OCI-LY7 (cell line): ENCODE measurements around the gene ANOS1. TPM values are rescaled to one million over a fixed set of nuclear protein-coding genes. Genes with fewer than 3 reads are reported as not detected.

Experiments used
- Bru-seq: library from RNA; stranded (reverse); fragments of 400-500 nt; gene quantifications from one replicate; lab custom pipeline; 2021; lab: Mats Ljungman, UMichigan
- BruChase-seq, 2 experiments: library from RNA; stranded (reverse); fragments of 400-500 nt; gene quantifications; one replicate each; lab custom pipeline; 2021; lab: Mats Ljungman, UMichigan
- BruUV-seq: library from RNA; stranded (reverse); fragments of 400-500 nt; replicated peaks from 2 replicates; lab custom pipeline; 2021; lab: Mats Ljungman, UMichigan
- CTCF ChIA-PET: fragments of 300-600 bp; sonication (Branson Sonifier 250); formaldehyde crosslinking; loops from one replicate; lab custom pipeline; 2022; ENCODE audit warnings: antibody characterized with exemption; ENCODE audit not compliant: unreplicated experiment; lab: Charles Lee
- POLR2A ChIA-PET: fragments of 300-600 bp; sonication (Branson Sonifier 250); formaldehyde crosslinking; loops from one replicate; lab custom pipeline; 2022; ENCODE audit warnings: antibody characterized with exemption; lab: Charles Lee
- DNase-seq: peaks from one replicate; pipeline ENCODE4 v3.0.0-alpha.2; 2015; ENCODE audit warnings: low spot score
- H2AFZ ChIP-seq: fragments of 200-600 bp; sonication (generic), shearing (Covaris generic); 2 replicates; pipeline ENCODE4 v1.6.1; 2014; ENCODE audit warnings: mild to moderate bottlenecking, antibody characterized with exemption, low read length, moderate library complexity
- H3K27ac ChIP-seq: fragments of 200-600 bp; sonication (generic); 2 replicates; pipeline ENCODE4 v1.5.1; 2014; ENCODE audit warnings: mixed run types, low read depth, mild to moderate bottlenecking, moderate library complexity, low read length, inconsistent platforms; ENCODE audit not compliant: poor library complexity, severe bottlenecking
- H3K36me3 ChIP-seq: fragments of 200-600 bp; sonication (generic); 2 replicates; pipeline ENCODE4 v1.6.1; 2014; ENCODE audit warnings: mild to moderate bottlenecking, antibody characterized with exemption, low read length, moderate library complexity, mixed read lengths; ENCODE audit not compliant: insufficient read depth
- H3K4me1 ChIP-seq: fragments of 200-600 bp; sonication (generic); 2 replicates; pipeline ENCODE4 v1.5.1; 2014; ENCODE audit warnings: mild to moderate bottlenecking, low read length; ENCODE audit not compliant: insufficient read depth, poor library complexity, severe bottlenecking
- H3K4me2 ChIP-seq: fragments of 200-600 bp; sonication (generic); 2 replicates; pipeline ENCODE4 v1.6.1; 2014; ENCODE audit warnings: mild to moderate bottlenecking, low read length
- H3K4me3 ChIP-seq: fragments of 200-600 bp; sonication (generic); 2 replicates; pipeline ENCODE4 v1.5.1; 2014; ENCODE audit warnings: mild to moderate bottlenecking, low read depth, low read length; ENCODE audit not compliant: poor library complexity, severe bottlenecking
- H3K79me2 ChIP-seq: fragments of 200-600 bp; sonication (generic); 2 replicates; pipeline ENCODE4 v1.6.1; 2016; ENCODE audit warnings: low read depth, mild to moderate bottlenecking, low read length, moderate library complexity, mixed read lengths; ENCODE audit not compliant: insufficient read depth
- H3K9me2 ChIP-seq: fragments of 200-600 bp; sonication (generic); 2 replicates; pipeline ENCODE4 v1.6.1; 2016; ENCODE audit warnings: mild to moderate bottlenecking, low read length, mixed read lengths; ENCODE audit not compliant: insufficient read depth
- H3K9me3 ChIP-seq: fragments of 200-600 bp; sonication (generic); 2 replicates; pipeline ENCODE4 v1.6.1; 2014; ENCODE audit warnings: mild to moderate bottlenecking, mixed run types, low read length, mixed read lengths
- H4K20me1 ChIP-seq: fragments of 200-600 bp; sonication (generic); 2 replicates; pipeline ENCODE4 v1.6.1; 2014; ENCODE audit warnings: mild to moderate bottlenecking, antibody characterized with exemption, low read length, moderate library complexity, mixed read lengths; ENCODE audit not compliant: insufficient read depth
- CTCF ChIP-seq: fragments of 200-600 bp; sonication (generic); conservative IDR thresholded peaks from 2 replicates; pipeline ENCODE4 v1.5.1; 2014; ENCODE audit warnings: mild to moderate bottlenecking, antibody characterized with exemption, low read length, moderate library complexity, mixed read lengths
- EZH2phosphoT487 ChIP-seq: fragments of 200-600 bp; sonication (generic); IDR thresholded peaks from 2 replicates; pipeline ENCODE4 v1.6.1; 2018; ENCODE audit warnings: low read depth, borderline replicate concordance, mild to moderate bottlenecking, mixed run types, antibody characterized with exemption, low read length, moderate library complexity, mixed read lengths
- intact Hi-C: fragments of 100-400 bp; cut with micrococcal nuclease; formaldehyde crosslinking; loops from one replicate; pipeline ENCODE4 v1.10.0; 2022; ENCODE audit not compliant: unreplicated experiment
- long read RNA-seq: library from polyadenylated mRNA; stranded (forward); transcript quantifications from one replicate; pipeline ENCODE4 v2.0.0, GENCODE V29; 2022
- total RNA-seq, 2 experiments: library from RNA; depleted of rRNA in 1 of 2; stranded (reverse); fragments of >200 nt in 1 of 2; shearing (Covaris generic) in 1 of 2; gene quantifications; 2 replicates each; pipeline ENCODE4 v1.2.3, GENCODE V29; 2014 to 2022

The ANOS1 gene, protein sequence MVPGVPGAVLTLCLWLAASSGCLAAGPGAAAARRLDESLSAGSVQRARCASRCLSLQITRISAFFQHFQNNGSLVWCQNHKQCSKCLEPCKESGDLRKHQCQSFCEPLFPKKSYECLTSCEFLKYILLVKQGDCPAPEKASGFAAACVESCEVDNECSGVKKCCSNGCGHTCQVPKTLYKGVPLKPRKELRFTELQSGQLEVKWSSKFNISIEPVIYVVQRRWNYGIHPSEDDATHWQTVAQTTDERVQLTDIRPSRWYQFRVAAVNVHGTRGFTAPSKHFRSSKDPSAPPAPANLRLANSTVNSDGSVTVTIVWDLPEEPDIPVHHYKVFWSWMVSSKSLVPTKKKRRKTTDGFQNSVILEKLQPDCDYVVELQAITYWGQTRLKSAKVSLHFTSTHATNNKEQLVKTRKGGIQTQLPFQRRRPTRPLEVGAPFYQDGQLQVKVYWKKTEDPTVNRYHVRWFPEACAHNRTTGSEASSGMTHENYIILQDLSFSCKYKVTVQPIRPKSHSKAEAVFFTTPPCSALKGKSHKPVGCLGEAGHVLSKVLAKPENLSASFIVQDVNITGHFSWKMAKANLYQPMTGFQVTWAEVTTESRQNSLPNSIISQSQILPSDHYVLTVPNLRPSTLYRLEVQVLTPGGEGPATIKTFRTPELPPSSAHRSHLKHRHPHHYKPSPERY
- total RNA-seq (2014; rRNA removed; shearing (Covaris generic)): not detected in 2 replicates
- total RNA-seq (2022): 0.11 TPM in 1 of 2 replicates, not detected in the other
- not detected for Bru-seq, nascent RNA
- not detected for BruChase-seq, experiment 1, labeled RNA remaining after a 6-hour chase
- not detected for BruChase-seq, experiment 2, labeled RNA remaining after a 2-hour chase
- long read RNA-seq: 0 reads

GRCh38 chrX:8731559-8732395 is at the start of gene ANOS1:
ANOS1 (minus strand) TSS chrX:8732137; CDS start chrX:8732036, 101 bp downstream.
- no peak within 1 kb of the TSS for H3K4me2 ChIP-seq
- no peaks in the 10 kb centered on the region for H3K9me2 ChIP-seq
- H3K27ac ChIP-seq: no peak within 1 kb of the TSS
- no peak within 1 kb of the TSS for H3K4me3 ChIP-seq
- H3K9me3 ChIP-seq: no peaks in the 10 kb centered on the region
- no peaks in the 10 kb centered on the region for H3K79me2 ChIP-seq
- no peaks in the 10 kb centered on the region for H3K36me3 ChIP-seq
- ChIA-PET POLR2A (no interaction called here), CTCF (no interaction called here)
- H3K4me1 ChIP-seq: no peaks in the 10 kb centered on the region
- intact Hi-C loops: no loop called here
- H2AFZ ChIP-seq: no peak within 1 kb of the TSS
- no peak for TF ChIP-seq EZH2phosphoT487
- TF ChIP-seq CTCF: no peak
- H4K20me1 ChIP-seq: no peaks in the 10 kb centered on the region
- DNase-seq: no peak
- no TSS peak for BruUV-seq

DNA sequence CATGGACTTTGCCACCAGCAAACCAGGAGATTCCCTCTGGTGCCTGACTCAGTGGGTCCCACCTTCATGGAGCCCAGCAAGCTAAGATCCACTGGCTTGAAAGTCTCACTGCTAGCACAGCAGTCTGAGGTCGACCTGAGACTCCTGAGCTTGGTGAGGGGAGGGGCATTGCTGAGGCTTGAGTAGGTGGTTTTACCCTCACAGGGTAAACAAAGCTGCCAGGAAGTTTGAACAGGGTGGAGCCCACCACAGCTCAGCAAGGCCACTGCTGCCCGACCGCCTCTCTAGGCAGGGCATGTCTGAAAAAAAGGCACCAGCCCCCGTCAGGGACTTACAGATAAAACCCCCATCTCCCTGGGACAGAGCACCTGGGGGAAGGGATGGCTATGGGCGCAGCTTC is 41.2 kb upstream of the ANOS1 start:
- Histone ChIP-seq H3K9me2 (no peaks in the 10 kb centered on the region), H3K4me3 (no peak overlapping the region), H3K9me3 (no peaks in the 10 kb centered on the region), H3K79me2 (no peaks in the 10 kb centered on the region), H2AFZ (no peak overlapping the region), H3K4me2 (no peak overlapping the region), H4K20me1 (no peaks in the 10 kb centered on the region), H3K27ac (no peak overlapping the region), H3K36me3 (no peaks in the 10 kb centered on the region), H3K4me1 (no peaks in the 10 kb centered on the region)
- ChIA-PET CTCF (no interaction called here), POLR2A (no interaction called here)
- TF ChIP-seq EZH2phosphoT487 (no peak), CTCF (no peak)
- BruUV-seq: no TSS peak
- intact Hi-C loops: no loop called here
- DNase-seq: no peak
